HG02840 (cell line): ENCODE data around the gene ETV3L.
A peak's percentile ranks its signal among the peaks of the same experiment; 100 is the strongest.

Source experiments
- ATAC-seq: cut with Tn5 transposase; IDR thresholded peaks from one replicate; pipeline ENCODE4 v1.9.1; 2021; ENCODE audit warnings: mild to moderate bottlenecking, moderate library complexity, moderate number of reproducible peaks; ENCODE audit not compliant: unreplicated experiment, low FRiP score

Gene ETV3L

GRCh38 chr1:157099633-157100009 is at the start of gene ETV3L:
TSS of gene ETV3L (minus strand) at chr1:157099808. CDS start at chr1:157099523, 285 bp downstream.
- ATAC-seq: no peak

- ATAC-seq: no peak
These were observed 48.5 kb upstream of the ETV3L start for GRCh38 chr1:157147906-157148700.

DNA sequence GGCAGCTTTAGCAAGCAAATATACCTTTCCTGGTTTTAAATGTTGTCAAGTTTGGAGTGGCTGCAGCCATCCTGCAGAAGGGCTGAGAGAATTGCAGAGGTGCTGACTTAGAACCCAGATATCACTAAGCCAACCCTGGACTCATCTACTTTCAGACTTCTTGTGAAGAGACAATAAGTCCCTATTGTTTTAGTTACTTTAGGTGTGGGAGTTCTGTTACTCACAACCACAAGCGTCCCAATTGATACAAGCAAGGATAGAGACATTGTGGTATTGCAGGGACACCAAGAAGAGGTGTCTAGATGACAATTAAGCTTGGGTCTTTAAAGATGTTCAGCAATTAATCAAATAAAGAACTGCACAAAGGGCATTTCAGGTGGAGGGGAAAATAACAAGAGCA is 47.4 kb upstream of the ETV3L start:
- ATAC-seq: no peak

DNA sequence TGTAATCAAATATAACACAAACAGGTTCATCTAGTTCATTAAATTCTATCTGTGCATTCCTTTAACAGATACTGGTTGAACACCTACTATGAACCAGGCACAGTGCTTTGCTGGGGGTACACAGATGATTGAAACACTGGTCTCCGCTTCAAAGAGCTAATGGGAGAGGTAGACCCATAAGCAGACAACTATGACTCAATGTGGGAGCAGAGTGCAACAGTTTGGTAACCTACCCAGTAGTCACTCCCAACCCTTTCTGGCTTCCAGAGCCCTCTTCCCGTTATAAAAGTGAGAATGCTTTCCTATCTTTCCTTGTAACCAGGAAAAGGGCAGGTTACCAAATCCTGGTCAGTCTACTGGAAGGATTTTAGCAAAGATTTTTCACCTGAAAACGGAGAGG is 46.6 kb upstream of the ETV3L start:
- no peak for ATAC-seq

- no peak for ATAC-seq
These were observed 45.5 kb upstream of the ETV3L start for GRCh38 chr1:157145076-157145475.

GRCh38 chr1:157144509-157144908 is 44.9 kb upstream of the ETV3L start:
- ATAC-seq: no peak

GRCh38 chr1:157142765-157143423 is 43.3 kb upstream of the ETV3L start:
- no peak for ATAC-seq

DNA sequence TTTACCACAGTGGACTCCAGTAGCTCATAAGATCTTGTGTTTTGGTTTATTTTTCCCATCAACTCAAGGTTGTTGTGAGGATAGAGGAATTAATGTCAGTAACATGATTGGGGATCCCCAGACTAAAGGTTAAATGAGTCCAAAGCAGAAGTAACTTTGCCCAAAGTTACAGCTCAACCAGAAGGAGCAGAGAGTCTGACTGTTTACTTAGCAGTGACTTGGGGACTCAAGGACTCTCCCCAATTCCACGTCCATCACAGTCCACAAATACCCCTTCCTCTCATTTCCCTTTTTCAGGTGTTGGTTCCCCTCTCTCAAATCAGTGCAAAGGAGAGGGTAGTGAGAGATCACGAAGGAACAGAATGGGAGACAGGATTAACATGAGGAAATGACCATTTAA is 42.6 kb upstream of the ETV3L start:
- ATAC-seq: no peak

- no peak for ATAC-seq
These were observed 41.7 kb upstream of the ETV3L start for GRCh38 chr1:157141212-157141855.

DNA sequence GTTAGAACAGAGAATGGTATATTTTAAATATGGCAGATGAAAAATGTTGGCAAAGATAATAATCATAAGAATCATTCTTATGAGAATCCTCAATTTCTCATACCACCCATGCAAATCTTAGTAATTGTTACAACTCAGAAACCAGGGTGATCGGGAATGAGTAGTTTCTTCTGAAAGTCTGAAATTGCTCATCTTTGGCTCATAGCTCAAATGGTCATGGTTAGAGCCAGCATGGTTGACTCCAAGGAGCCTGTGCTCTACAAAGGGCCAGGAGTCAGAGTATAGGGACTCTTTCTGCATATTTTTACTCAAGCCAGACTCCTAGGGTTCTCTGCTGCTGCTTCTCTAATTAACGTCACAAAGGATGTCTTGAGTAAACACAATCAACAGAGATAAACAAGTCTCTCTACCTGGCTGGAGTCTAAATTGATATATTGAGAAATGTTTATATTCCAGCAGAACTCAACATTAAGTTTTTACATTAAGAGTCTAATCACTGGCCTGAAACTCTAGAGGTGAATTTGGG is 40.5 kb upstream of the ETV3L start:
- ATAC-seq: no peak

- ATAC-seq: no peak
These were observed 39.6 kb upstream of the ETV3L start for GRCh38 chr1:157139052-157139715.

GRCh38 chr1:157138220-157139051 is 38.8 kb upstream of the ETV3L start, which contains the start of gene ETV3:
TSS of gene ETV3 (minus strand) at chr1:157138395. CDS start at chr1:157136352, 2,043 bp downstream.
- ATAC-seq: peak; percentile 80

GRCh38 chr1:157137408-157138219 is 38.0 kb upstream of the ETV3L start:
- no peak for ATAC-seq

GRCh38 chr1:157137046-157137407 is 37.4 kb upstream of the ETV3L start:
- ATAC-seq: no peak

DNA sequence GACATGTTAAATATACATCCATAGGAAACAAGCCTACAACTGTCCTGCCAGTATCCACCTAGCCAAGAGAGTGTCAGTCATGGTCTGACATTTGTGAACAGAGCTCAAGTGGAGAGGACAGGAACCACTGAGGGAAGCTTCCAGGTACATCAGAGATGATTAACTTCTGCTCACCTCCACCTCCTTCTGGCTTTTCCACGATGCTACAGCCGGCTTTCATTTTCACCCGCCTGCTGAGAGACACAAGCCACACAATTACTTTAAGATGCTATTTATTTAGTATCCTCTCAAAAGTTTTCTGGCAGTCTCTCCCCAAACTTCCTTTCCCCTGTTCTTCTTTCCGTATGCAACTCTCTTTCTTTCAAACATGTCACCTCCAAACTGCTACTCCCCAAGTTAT is 36.5 kb upstream of the ETV3L start:
- ATAC-seq: no peak

DNA sequence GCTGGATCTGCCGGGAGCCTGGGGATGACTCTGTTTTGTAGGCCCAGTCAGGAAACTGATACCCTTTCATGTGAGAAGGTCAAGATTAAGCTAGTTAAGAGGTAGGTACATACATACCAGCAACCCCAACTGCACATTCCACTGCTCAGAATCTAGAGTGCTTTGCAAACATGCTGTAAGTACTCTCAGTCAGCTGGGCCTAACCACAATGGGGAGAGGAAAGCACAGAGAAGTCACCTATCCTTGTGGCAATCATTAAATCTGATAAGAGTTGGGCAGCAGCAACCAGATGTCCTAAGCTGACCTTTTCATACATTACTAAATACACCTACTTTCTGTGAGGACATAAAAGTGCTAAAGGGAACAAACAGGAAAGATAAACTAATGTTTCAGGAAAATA is 36.0 kb upstream of the ETV3L start:
- no peak for ATAC-seq

- ATAC-seq: no peak
These were observed 35.5 kb upstream of the ETV3L start for GRCh38 chr1:157135070-157135469.

DNA sequence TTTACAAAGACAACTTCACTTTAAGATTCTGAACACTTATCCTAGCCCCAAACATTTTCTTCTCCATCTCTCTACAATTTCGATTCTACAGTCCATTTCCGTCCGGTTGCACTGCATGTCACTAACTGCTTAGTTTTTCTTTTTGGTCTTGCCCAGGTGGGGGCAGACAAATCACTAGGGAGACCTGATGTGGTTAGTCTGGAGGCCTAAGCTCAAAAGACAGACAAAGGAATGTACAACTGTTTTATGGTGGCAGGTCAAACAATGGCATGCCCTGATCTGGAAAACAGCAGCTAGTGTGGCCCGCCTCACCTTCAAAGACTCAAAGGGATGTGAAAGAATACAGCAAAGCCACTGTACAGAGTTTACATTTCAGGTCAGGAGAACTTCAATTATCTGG is 34.8 kb upstream of the ETV3L start:
- no peak for ATAC-seq

GRCh38 chr1:157133426-157133825 is 33.8 kb upstream of the ETV3L start:
- ATAC-seq: no peak
